SKM-1 treated with dmso at 0.1 percent for 144 hours (cell line): ENCODE data around the gene LYPD6.

Source experiments
- DNase-seq: peaks from one replicate; lab custom pipeline; 2025; ENCODE audit not compliant: unreplicated experiment; lab: John Stamatoyannopoulos, UW

LYPD6 gene

GRCh38 chr2:149448315-149448714, 117.9 kb downstream of the LYPD6 start:
- no peak for DNase-seq

- DNase-seq: no peak
Observed at GRCh38 chr2:149449017-149449416, 118.6 kb downstream of the LYPD6 start.

GRCh38 chr2:149451417-149452165, 121.2 kb downstream of the LYPD6 start:
- DNase-seq: no peak

- no peak for DNase-seq
Observed at GRCh38 chr2:149456285-149456684, 125.9 kb downstream of the LYPD6 start.

GRCh38 chr2:149458502-149458901, 128.1 kb downstream of the LYPD6 start:
- no peak for DNase-seq

- DNase-seq: no peak
Observed at GRCh38 chr2:149463328-149464002, 133.1 kb downstream of the LYPD6 start.

- DNase-seq: no peak
Observed at GRCh38 chr2:149464396-149464795, 134.0 kb downstream of the LYPD6 start.

GRCh38 chr2:149465873-149466272, 135.5 kb downstream of the LYPD6 start:
- DNase-seq: no peak

- no peak for DNase-seq
Observed at GRCh38 chr2:149466635-149467034, 136.2 kb downstream of the LYPD6 start.

- no peak for DNase-seq
Observed at GRCh38 chr2:149467436-149467835, 137.0 kb downstream of the LYPD6 start.

- DNase-seq: no peak
Observed at GRCh38 chr2:149468636-149469035, 138.2 kb downstream of the LYPD6 start.

- no peak for DNase-seq
Observed at GRCh38 chr2:149470046-149470445, 139.7 kb downstream of the LYPD6 start.

- DNase-seq: no peak
Observed at GRCh38 chr2:149472413-149472812, 142.0 kb downstream of the LYPD6 start.

- DNase-seq: no peak
Observed at GRCh38 chr2:149473068-149473467, 142.7 kb downstream of the LYPD6 start.

- no peak for DNase-seq
Observed at GRCh38 chr2:149473521-149473920, 143.1 kb downstream of the LYPD6 start.

- DNase-seq: no peak
Observed at GRCh38 chr2:149483004-149483605, 152.7 kb downstream of the LYPD6 start.

- no peak for DNase-seq
Observed at GRCh38 chr2:149486664-149487063, 156.3 kb downstream of the LYPD6 start.

GRCh38 chr2:149487189-149487588, 156.8 kb downstream of the LYPD6 start:
- DNase-seq: no peak

- DNase-seq: no peak
Observed at GRCh38 chr2:149488706-149489440, 158.5 kb downstream of the LYPD6 start.

GRCh38 chr2:149489452-149489851, 159.1 kb downstream of the LYPD6 start:
- DNase-seq: no peak

GRCh38 chr2:149490296-149490695, 159.9 kb downstream of the LYPD6 start:
- DNase-seq: no peak

GRCh38 chr2:149492923-149493322, 162.5 kb downstream of the LYPD6 start:
- DNase-seq: no peak
